Hypothalamus (tissue), 51 donors: ENCODE measurements around the gene KMT2C.

Source experiments
- DNase-seq, 51 donors: peaks; one replicate each; lab custom pipeline; 2025; lab: John Stamatoyannopoulos, UW

The KMT2C gene

DNA sequence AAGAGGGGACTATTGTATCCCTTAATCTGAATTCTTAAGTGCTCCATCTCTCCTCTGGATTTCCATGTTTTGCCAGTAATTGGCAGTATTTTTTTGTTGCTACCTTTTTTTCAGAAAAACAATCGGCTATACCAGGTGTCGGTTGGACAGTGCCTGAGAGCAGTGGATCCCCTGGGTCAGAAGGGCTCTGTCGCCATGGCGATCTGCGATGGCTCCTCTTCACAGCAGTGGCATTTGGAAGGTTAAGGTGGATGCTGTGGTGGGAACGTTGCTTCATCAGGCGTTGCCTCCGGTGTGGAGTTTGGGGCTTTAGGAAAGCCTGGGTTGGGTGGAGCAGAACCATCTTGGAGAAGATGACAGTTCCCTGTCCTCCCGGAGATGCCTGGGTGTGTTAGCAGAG lies 314.4 kb downstream of the KMT2C start:
- no peak for DNase-seq

DNA sequence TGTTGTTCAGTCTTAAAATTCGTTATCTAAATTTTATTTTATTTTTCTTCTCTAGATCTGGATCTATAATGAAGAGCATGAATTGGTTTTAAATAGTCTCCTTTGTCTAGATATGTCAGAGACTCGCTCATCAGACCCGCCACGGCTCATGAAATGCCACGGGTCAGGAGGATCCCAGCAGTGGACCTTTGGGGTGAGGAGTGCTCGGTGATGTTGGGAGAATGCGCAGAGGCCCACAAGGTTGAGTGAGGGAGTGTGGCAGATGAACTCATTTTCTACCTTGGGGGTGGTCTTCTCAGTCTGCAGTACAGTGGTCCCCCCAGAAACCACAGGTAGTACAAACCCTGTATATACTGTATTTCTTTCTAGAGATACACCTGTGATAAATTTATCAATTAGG lies 315.0 kb downstream of the KMT2C start:
- no peak for DNase-seq

GRCh38 chr7:152120210-152120609 lies 315.6 kb downstream of the KMT2C start:
- no peak for DNase-seq

DNA sequence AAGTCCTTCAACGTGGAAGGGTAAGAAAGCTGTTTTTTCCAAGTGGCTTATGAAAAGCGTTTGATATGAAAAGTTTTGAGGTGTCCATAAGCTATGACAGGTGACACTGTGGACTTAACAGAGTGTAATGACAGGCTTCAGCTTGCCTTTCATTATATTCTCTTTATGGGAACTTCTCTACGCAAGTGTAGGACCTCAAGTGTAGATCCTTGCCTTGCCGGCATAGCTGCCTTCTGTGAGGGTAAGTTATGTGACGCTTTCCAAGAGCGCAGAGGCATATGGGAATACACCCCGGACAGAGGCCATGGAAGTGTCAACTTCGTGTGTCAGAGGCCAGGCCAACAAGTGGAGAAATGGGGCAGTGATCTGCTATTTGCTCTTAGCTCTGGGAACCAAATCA lies 318.4 kb downstream of the KMT2C start:
- no peak for DNase-seq

GRCh38 chr7:152115021-152115718 lies 320.6 kb downstream of the KMT2C start:
- no peak for DNase-seq

- no peak for DNase-seq
Observed at GRCh38 chr7:152112829-152113228, 323.0 kb downstream of the KMT2C start.

GRCh38 chr7:152108359-152108758 lies 327.4 kb downstream of the KMT2C start:
- DNase-seq = no peak

DNA sequence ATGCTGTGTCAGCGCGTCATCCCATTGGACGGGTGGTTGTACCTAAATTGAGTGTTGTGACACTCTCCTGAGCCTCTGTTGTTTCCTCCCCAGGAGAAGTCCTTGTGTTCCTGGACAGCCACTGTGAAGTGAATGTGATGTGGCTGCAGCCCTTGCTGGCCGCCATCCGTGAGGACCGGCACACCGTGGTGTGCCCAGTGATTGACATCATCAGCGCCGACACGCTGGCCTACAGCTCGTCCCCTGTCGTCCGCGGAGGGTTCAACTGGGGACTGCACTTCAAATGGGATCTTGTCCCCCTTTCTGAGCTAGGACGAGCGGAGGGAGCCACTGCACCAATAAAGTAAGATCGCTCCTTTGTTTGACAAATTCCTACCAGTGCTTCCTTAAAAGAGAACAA lies 327.9 kb downstream of the KMT2C start:
- DNase-seq = no peak

GRCh38 chr7:152106990-152107389 lies 328.8 kb downstream of the KMT2C start:
- no peak for DNase-seq

DNA sequence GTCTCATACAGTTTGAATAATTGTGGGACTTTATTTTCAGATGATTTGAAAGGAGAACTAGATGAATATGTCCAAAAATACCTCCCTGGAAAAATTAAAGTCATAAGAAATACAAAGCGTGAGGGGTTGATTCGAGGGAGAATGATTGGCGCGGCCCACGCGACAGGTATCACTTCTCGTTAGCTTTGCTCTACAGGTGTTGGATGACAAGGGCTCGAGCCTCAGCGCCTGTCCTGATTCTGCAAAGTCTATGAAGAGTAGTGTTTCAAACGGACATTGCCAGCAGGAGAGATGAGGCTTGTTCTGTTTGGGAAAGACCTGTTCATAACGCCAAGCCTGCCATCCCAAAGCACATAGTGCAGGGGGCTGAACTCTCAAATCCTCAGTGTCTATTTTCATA lies 330.6 kb downstream of the KMT2C start:
- DNase-seq = no peak

DNA sequence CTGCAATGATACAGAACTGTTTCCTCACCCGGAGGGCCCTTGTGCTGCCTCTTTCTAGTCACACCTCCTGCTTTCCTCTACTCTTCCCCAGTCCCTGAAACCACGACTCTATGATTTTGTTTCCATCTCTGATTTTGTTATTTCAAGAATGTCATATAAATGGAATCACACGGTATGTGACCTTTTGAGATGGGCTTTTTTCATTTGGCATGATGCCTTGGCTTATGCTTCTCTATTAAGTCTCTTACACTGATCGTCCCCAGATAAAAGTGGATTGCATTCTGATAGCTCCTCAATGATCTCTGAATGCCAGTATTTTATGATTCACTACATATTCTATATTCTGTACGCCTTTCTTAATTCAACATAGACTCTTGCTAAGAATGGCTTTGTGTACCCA lies 332.1 kb downstream of the KMT2C start:
- no peak for DNase-seq

DNA sequence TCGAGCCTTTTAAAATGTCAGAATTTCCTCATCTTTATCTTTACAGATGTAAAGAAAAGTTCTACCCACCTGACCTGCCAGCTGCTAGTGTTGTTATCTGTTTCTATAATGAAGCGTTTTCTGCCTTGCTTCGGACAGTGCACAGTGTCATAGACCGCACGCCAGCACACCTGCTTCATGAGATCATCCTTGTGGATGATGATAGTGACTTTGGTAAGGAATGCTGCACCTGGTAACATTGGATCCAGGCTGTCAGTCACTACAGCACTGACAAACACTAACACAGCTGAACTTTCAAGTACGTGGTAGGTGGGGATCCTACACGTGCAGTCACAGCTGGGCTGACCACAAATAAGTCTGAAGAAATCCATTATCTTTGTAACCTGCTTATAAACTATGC lies 332.7 kb downstream of the KMT2C start:
- no peak for DNase-seq

DNA sequence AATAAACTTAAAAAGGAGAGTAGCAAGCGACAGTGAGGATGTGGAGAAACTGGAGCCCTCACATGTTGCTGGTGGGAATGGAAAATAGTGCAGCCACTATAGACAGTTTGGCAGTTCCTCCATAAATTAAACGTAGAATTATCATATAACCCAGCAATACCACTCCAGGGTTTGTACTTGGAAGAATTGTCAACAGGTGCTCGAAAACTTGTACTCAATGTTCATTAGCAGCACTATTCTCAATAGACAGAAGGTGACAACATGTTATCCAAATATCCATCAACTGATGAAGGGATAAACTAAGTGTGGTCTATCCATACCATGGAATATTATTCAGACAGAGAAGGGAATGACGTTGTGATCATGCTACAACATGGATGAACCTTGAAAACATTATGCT lies 338.5 kb downstream of the KMT2C start:
- no peak for DNase-seq

- DNase-seq = no peak
Observed at GRCh38 chr7:152095771-152096170, 340.0 kb downstream of the KMT2C start.

DNA sequence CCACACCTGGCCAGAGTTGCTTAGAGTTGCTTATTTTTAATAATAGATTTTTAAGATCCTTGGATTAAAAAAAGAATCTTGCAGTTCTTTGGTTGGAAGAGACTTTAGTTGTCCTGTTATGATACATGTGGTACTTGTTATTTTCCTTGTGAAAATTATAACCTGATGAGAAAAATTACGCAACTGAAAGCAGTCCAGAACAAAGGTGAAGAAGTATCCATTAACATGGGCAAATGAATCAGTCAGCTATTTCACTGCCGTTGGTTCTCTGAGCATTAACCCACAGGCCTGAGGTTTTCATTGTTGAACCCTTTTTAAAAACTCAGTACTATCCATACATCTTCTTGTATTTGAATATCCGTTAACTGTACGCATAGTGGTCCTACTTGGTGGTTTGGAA lies 342.1 kb downstream of the KMT2C start:
- no peak for DNase-seq

- no peak for DNase-seq
Observed at GRCh38 chr7:152090747-152091146, 345.1 kb downstream of the KMT2C start.

GRCh38 chr7:152089183-152089582 lies 346.6 kb downstream of the KMT2C start:
- DNase-seq = no peak

DNA sequence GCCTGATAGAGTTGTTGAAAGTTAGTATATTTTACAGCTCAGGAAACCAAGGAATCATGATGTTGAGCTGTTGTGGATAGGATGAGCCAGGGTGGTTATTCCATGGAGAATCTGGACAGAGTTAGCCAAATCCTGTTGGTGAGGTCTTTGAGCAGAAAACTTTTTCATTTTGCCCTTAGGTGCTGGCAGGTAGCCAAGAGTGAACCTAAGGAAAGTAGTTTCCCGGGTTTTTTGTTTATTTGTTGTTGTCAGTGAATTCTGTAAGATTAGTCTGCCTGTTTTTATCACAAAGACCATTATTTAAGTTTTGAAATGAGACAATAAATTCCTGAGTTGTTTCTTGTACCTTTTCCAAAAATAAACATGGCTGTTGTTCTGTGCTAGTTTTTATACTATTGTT lies 349.3 kb downstream of the KMT2C start:
- no peak for DNase-seq

GRCh38 chr7:152085131-152085530 lies 350.7 kb downstream of the KMT2C start:
- DNase-seq = no peak
